ENCODE data around the gene TKFC. TPM values are rescaled to one million over a fixed set of nuclear protein-coding genes. Genes with fewer than 3 reads are reported as not detected.

The TKFC gene
- total RNA-seq, 1 experiment from 2014 or later, result 82.3 TPM

DNA sequence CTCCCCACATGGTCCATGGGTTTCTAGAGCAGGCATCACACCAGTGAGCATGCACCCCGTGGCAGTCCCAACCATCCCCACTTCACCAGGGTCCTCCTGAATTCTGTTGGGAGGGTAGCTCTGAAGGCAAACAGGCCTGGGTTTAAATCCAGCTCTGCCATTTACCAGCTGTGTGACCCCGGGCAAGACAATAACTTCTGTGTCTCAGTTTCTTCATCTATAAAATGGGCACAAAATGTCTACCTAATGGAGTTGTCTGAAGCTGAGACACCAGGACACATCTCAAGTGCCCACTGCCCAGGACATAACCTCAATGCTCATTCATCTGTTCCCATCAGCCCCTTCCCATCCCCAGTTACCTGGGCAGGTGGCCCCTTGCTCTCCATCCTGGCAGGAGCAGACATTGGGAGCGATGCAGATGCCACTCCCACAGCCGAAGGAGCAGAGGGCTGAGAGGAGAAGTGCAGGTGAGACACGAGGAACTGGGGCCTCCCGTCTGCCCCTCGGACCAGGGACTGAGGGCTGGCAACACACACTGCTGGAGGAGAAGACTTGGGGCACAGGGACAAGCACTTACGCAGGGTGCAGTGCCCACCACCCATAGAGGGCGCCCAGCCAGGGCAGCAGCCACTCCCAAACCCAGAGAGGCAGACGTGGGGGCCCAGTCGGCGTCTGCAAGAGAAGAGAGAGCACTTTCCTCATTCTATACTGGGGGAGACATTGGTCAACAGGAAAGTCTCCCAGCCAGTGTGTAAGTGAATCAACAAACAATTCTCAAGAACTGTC, 41.9 kb upstream of the TKFC start:
- BruUV-seq (replicated peaks), result no TSS peak
- CTCF ChIA-PET, result no interaction called here

DNA sequence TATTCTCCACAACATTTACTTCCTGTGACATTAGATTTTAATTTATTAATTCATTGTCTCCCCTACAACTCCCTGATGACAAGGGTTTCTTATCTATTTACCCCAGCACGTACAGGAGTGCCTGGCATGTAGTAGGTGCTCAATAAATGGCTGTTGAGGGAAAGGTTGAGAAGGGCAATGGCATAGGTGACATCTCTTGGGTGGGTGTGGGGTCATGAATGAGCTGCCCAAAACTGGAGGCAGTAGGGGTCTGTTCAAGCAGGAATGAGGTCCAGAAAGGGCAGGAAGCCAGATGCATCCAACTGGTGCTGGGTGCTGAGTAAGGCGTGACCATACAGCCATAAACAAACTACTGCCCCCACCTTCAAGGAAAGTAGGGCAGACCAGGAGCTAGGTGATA, 40.7 kb upstream of the TKFC start:
- no peak overlapping the region for H3K4me3 ChIP-seq (ENCODE audit: low read depth, low read length, poor library complexity, severe bottlenecking)
- DNase-seq (ENCODE audit: low spot score), result no peak
- BruUV-seq (replicated peaks), result no TSS peak
- no peaks in the 10 kb centered on the region for H3K27me3 ChIP-seq (replicated peaks; ENCODE audit: insufficient read depth, low read depth, low read length, poor library complexity)
- no peaks in the 10 kb centered on the region for H3K36me3 ChIP-seq (ENCODE audit: insufficient read depth, low read length, poor library complexity, severe bottlenecking)
- TF ChIP-seq, protein P1, sequence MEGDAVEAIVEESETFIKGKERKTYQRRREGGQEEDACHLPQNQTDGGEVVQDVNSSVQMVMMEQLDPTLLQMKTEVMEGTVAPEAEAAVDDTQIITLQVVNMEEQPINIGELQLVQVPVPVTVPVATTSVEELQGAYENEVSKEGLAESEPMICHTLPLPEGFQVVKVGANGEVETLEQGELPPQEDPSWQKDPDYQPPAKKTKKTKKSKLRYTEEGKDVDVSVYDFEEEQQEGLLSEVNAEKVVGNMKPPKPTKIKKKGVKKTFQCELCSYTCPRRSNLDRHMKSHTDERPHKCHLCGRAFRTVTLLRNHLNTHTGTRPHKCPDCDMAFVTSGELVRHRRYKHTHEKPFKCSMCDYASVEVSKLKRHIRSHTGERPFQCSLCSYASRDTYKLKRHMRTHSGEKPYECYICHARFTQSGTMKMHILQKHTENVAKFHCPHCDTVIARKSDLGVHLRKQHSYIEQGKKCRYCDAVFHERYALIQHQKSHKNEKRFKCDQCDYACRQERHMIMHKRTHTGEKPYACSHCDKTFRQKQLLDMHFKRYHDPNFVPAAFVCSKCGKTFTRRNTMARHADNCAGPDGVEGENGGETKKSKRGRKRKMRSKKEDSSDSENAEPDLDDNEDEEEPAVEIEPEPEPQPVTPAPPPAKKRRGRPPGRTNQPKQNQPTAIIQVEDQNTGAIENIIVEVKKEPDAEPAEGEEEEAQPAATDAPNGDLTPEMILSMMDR (conservative IDR thresholded peaks at IDR 0.05; ENCODE audit: low read depth, low read length), result no peak
- TF ChIP-seq EZH2 (IDR thresholded peaks at IDR 0.05; ENCODE audit: borderline replicate concordance, low read depth, low read length, poor library complexity, severe bottlenecking), result no peak
- intact Hi-C loops (cut with micrococcal nuclease; ENCODE audit: unreplicated experiment), result no loop called here
- H3K27ac ChIP-seq (ENCODE audit: low read depth, low read length, poor library complexity, severe bottlenecking), result no peak overlapping the region
- H3K4me1 ChIP-seq (ENCODE audit: insufficient read depth, low read length, poor library complexity, severe bottlenecking), result peaks cover 8% of the 10 kb centered on the region
- POLR2A ChIA-PET (ENCODE audit: low non-redundant PET), result interaction anchor here (0.7 kb wide), 1 partner anchor 417 kb away, joined by 11 read pairs; no protein-coding TSS in a partner anchor
- H3K9me3 ChIP-seq (ENCODE audit: low read depth, low read length, poor library complexity, severe bottlenecking), result no peaks in the 10 kb centered on the region
- CTCF ChIA-PET, result no interaction called here

More for the DNA sequence above, 41.9 kb upstream of the TKFC start:
- TF ChIP-seq, protein P1 (conservative IDR thresholded peaks at IDR 0.05; ENCODE audit: low read depth, low read length), result peak; percentile 42
- TF ChIP-seq EZH2 (IDR thresholded peaks at IDR 0.05; ENCODE audit: borderline replicate concordance, low read depth, low read length, poor library complexity, severe bottlenecking), result no peak
- Histone ChIP-seq H3K27me3 (replicated peaks; ENCODE audit: insufficient read depth, low read depth, low read length, poor library complexity) (no peaks in the 10 kb centered on the region), H3K4me3 (ENCODE audit: low read depth, low read length, poor library complexity, severe bottlenecking) (no peak overlapping the region), H3K9me3 (ENCODE audit: low read depth, low read length, poor library complexity, severe bottlenecking) (no peaks in the 10 kb centered on the region), H3K27ac (ENCODE audit: low read depth, low read length, poor library complexity, severe bottlenecking) (no peak overlapping the region), H3K4me1 (ENCODE audit: insufficient read depth, low read length, poor library complexity, severe bottlenecking) (peaks cover 8% of the 10 kb centered on the region), H3K36me3 (ENCODE audit: insufficient read depth, low read length, poor library complexity, severe bottlenecking) (no peaks in the 10 kb centered on the region)
- intact Hi-C loops (cut with micrococcal nuclease; ENCODE audit: unreplicated experiment), result no loop called here
- no peak for DNase-seq (ENCODE audit: low spot score)
- POLR2A ChIA-PET (ENCODE audit: low non-redundant PET), result no interaction called here

DNA sequence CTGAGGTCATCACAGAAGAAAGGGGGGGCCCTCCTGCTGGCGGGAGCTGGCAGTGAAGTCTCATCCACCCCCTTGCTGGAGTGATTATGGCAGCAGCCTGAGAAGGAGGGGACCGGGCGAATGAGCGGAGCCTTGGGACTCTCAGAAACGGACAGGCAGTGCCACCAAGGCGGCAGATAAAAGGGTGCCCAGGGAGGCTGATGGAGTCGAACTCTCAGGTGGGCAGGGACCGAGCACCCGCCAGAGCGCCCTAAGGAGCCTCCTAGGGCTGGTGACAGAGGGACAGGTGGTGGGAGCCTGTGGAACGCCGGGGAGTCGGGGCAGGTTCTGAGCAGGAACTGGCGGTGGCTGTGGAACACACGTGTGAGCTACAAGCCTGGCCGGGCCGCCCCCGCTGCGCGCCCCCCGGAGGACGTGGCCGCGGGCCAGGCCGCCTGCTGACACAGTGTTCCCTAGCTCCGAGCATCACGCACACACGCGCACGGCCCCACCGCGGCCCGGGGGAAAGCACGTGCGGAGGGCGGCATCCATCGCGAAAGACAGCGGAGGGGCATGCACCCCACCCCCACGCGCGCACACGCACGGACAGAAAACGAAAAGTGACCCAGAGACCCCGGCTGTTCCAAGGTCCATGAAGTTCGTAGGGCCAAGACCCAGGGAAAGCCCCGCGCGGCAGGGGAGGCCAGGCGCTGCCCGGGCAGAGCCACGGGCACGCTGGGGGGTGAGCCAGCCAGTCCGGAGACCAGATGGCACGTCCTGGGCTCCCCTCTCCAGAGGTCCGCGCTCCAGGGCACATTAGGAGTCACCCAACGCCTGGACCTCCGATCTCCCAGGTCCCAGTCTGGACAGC, 38.9 kb upstream of the TKFC start:
- intact Hi-C loops (cut with micrococcal nuclease; ENCODE audit: unreplicated experiment), result no loop called here
- peak overlapping the region; percentile 61 for H3K4me3 ChIP-seq (ENCODE audit: low read depth, low read length, poor library complexity, severe bottlenecking)
- no peaks in the 10 kb centered on the region for H3K9me3 ChIP-seq (ENCODE audit: low read depth, low read length, poor library complexity, severe bottlenecking)
- DNase-seq (ENCODE audit: low spot score), result peak; percentile 73
- H3K36me3 ChIP-seq (ENCODE audit: insufficient read depth, low read length, poor library complexity, severe bottlenecking), result peaks cover 3% of the 10 kb centered on the region
- H3K4me1 ChIP-seq (ENCODE audit: insufficient read depth, low read length, poor library complexity, severe bottlenecking), result peaks cover 8% of the 10 kb centered on the region
- no peak for TF ChIP-seq EZH2 (IDR thresholded peaks at IDR 0.05; ENCODE audit: borderline replicate concordance, low read depth, low read length, poor library complexity, severe bottlenecking)
- TF ChIP-seq, protein P1 (conservative IDR thresholded peaks at IDR 0.05; ENCODE audit: low read depth, low read length), result 0 out of 2 replicates have a peak, but pooled peaks have one; percentile 14
- POLR2A ChIA-PET (ENCODE audit: low non-redundant PET), result interaction anchor here (0.5 kb wide), 1 partner anchor 65 kb away, joined by 3 read pairs; no protein-coding TSS in a partner anchor
- no peaks in the 10 kb centered on the region for H3K27me3 ChIP-seq (replicated peaks; ENCODE audit: insufficient read depth, low read depth, low read length, poor library complexity)
- peak overlapping the region; percentile 75 for H3K27ac ChIP-seq (ENCODE audit: low read depth, low read length, poor library complexity, severe bottlenecking)
- no TSS peak for BruUV-seq (replicated peaks)
- CTCF ChIA-PET, result interaction anchor here (0.9 to 1.3 kb wide), 2 partner anchors 42 to 91 kb away, joined by 3 to 4 read pairs; no protein-coding TSS in a partner anchor

Data from A673 (cell line).